HG03460 (cell line): ENCODE results near the gene SLC12A4.
"Not testable (repeated sequence)": the region's sequence is repeated elsewhere in the genome, so short reads cannot be mapped to it uniquely, and the experiment has no call there.

Experiments used
- ATAC-seq: cut with Tn5 transposase; IDR thresholded peaks from one replicate; pipeline ENCODE4 v1.9.1; 2021; ENCODE audit not compliant: unreplicated experiment

Gene SLC12A4

GRCh38 chr16:67988675-67989074, 20.2 kb upstream of the SLC12A4 start:
- no peak for ATAC-seq

- ATAC-seq: no peak
Observed at GRCh38 chr16:67987460-67988160, 19.2 kb upstream of the SLC12A4 start.

GRCh38 chr16:67986949-67987348, 18.5 kb upstream of the SLC12A4 start:
- no peak for ATAC-seq

- no peak for ATAC-seq
Observed at GRCh38 chr16:67982011-67982696, 13.7 kb upstream of the SLC12A4 start.

GRCh38 chr16:67979955-67980678, 11.7 kb upstream of the SLC12A4 start, which contains the start of gene DPEP3:
Gene DPEP3 (minus strand): TSS chr16:67980499. CDS start chr16:67980380, 119 bp downstream.
- no peak for ATAC-seq

GRCh38 chr16:67977469-67978227, 9.2 kb upstream of the SLC12A4 start:
- no peak for ATAC-seq

- ATAC-seq: no peak
Observed at GRCh38 chr16:67977005-67977404, 8.6 kb upstream of the SLC12A4 start.

- ATAC-seq: no peak
Observed at GRCh38 chr16:67976205-67976604, 7.8 kb upstream of the SLC12A4 start.

GRCh38 chr16:67975321-67976105, 7.1 kb upstream of the SLC12A4 start:
- no peak for ATAC-seq

GRCh38 chr16:67972285-67972684, 3.8 kb upstream of the SLC12A4 start:
- ATAC-seq: not testable (repeated sequence)

- ATAC-seq: no peak
Observed at GRCh38 chr16:67971111-67971510, 2.7 kb upstream of the SLC12A4 start.

- no peak for ATAC-seq
Observed at GRCh38 chr16:67969254-67970039, 1.0 kb upstream of the SLC12A4 start.

GRCh38 chr16:67967958-67968399, 458 bp downstream of the SLC12A4 start:
- ATAC-seq: peak; percentile 11

GRCh38 chr16:67967183-67967957, 1.1 kb downstream of the SLC12A4 start:
- ATAC-seq: peak; percentile 2

- ATAC-seq: no peak
Observed at GRCh38 chr16:67966549-67967182, 1.8 kb downstream of the SLC12A4 start.

GRCh38 chr16:67965668-67966548, 2.5 kb downstream of the SLC12A4 start:
- no peak for ATAC-seq

GRCh38 chr16:67964477-67965131, 3.8 kb downstream of the SLC12A4 start:
- no peak for ATAC-seq
